Neural cell (in vitro differentiated cells): ENCODE results near the gene INPP5B. TPM values are rescaled to one million over a fixed set of nuclear protein-coding genes. Genes with fewer than 3 reads are reported as not detected.

ENCODE experiments used
- H2AFZ ChIP-seq: fragments of 200-600, 300-800 bp; sonication (generic), shearing (Covaris generic); 2 replicates; pipeline ENCODE4 v1.6.0; 2014; ENCODE audit warnings: low read depth, mild to moderate bottlenecking, antibody characterized with exemption, low read length, moderate library complexity
- H3F3A ChIP-seq: fragments of 200-600 bp; shearing (Covaris generic); 2 replicates; pipeline ENCODE4 v1.6.1; 2016; ENCODE audit warnings: mild to moderate bottlenecking, moderate library complexity, mixed read lengths, antibody characterized with exemption, low read length; ENCODE audit not compliant: insufficient read depth, poor library complexity, severe bottlenecking
- H3K27ac ChIP-seq: fragments of 200-600, 300-800 bp; sonication (generic), shearing (Covaris generic); 2 replicates; pipeline ENCODE4 v1.5.1; 2014; ENCODE audit warnings: mild to moderate bottlenecking, low read length, moderate library complexity
- H3K27me3 ChIP-seq: fragments of 300-800, 200-600 bp; sonication (generic), shearing (Covaris generic); 2 replicates; pipeline ENCODE4 v1.6.0; 2014; ENCODE audit warnings: mild to moderate bottlenecking, low read depth, low read length, moderate library complexity; ENCODE audit not compliant: insufficient read depth
- H3K36me3 ChIP-seq: fragments of 300-800, 200-600 bp; sonication (generic), shearing (Covaris generic); 2 replicates; pipeline ENCODE4 v1.5.1; 2014; ENCODE audit warnings: mild to moderate bottlenecking, antibody characterized with exemption, low read length, moderate library complexity; ENCODE audit not compliant: insufficient read depth
- H3K4me2 ChIP-seq: fragments of 300-800, 200-600 bp; sonication (generic), shearing (Covaris generic); 2 replicates; pipeline ENCODE4 v1.6.0; 2014; ENCODE audit warnings: mild to moderate bottlenecking, low read length
- H3K4me3 ChIP-seq: fragments of 300-800, 200-600 bp; sonication (generic), shearing (Covaris generic); 2 replicates; pipeline ENCODE4 v1.5.1; 2014; ENCODE audit warnings: mild to moderate bottlenecking, low read length, moderate library complexity
- H3K79me2 ChIP-seq: fragments of 200-600 bp; shearing (Covaris generic); replicated peaks from 2 replicates; pipeline ENCODE4 v1.6.0; 2014; ENCODE audit warnings: mild to moderate bottlenecking, low read length, moderate library complexity; ENCODE audit not compliant: insufficient read depth
- H3K9ac ChIP-seq: fragments of 300-800, 200-600 bp; sonication (generic), shearing (Covaris generic); 2 replicates; pipeline ENCODE4 v1.6.1; 2016; ENCODE audit warnings: mild to moderate bottlenecking, low read length, mixed read lengths
- H3K9me2 ChIP-seq: fragments of 200-600 bp; shearing (Covaris generic); 2 replicates; pipeline ENCODE4 v1.6.1; 2016; ENCODE audit warnings: mild to moderate bottlenecking, low read length, mixed read lengths; ENCODE audit not compliant: insufficient read depth
- H3K9me3 ChIP-seq: fragments of 200-600, 300-800 bp; sonication (generic), shearing (Covaris generic); 2 replicates; pipeline ENCODE4 v1.6.1; 2016; ENCODE audit warnings: mild to moderate bottlenecking, mixed run types, low read length, moderate library complexity, mixed read lengths
- H4K20me1 ChIP-seq: fragments of 200-600 bp; shearing (Covaris generic); 2 replicates; pipeline ENCODE4 v1.6.1; 2016; ENCODE audit warnings: mild to moderate bottlenecking, mixed run types; ENCODE audit not compliant: insufficient read depth
- EP300 ChIP-seq: fragments of 450-650 bp; conservative IDR thresholded peaks from 2 replicates; pipeline ENCODE4 v1.6.1; 2014; ENCODE audit warnings: antibody characterized with exemption, mild to moderate bottlenecking, moderate library complexity; ENCODE audit not compliant: poor library complexity, severe bottlenecking
- EZH2 ChIP-seq: fragments of 200-600, 300-800 bp; shearing (Covaris generic), sonication (generic); IDR thresholded peaks from 2 replicates; pipeline ENCODE4 v1.6.1; 2014; ENCODE audit warnings: antibody characterized with exemption, low read length, borderline replicate concordance, mild to moderate bottlenecking; ENCODE audit not compliant: insufficient read depth, poor library complexity, severe bottlenecking
- MXI1 ChIP-seq: fragments of 450-650 bp; conservative IDR thresholded peaks from 2 replicates; pipeline ENCODE4 v1.6.1; 2014; ENCODE audit warnings: antibody characterized with exemption, mild to moderate bottlenecking; ENCODE audit not compliant: poor library complexity, severe bottlenecking
- POLR2AphosphoS5 ChIP-seq: IDR thresholded peaks from 2 replicates; pipeline ENCODE4 v1.6.1; 2012
- RAD21 ChIP-seq: fragments of 450-650 bp; conservative IDR thresholded peaks from 2 replicates; pipeline ENCODE4 v1.6.1; 2014; ENCODE audit warnings: antibody characterized with exemption, mild to moderate bottlenecking, moderate library complexity
- SMC3 ChIP-seq: fragments of 450-650 bp; conservative IDR thresholded peaks from 2 replicates; pipeline ENCODE4 v1.6.1; 2014; ENCODE audit warnings: antibody characterized with exemption, mild to moderate bottlenecking, moderate library complexity; ENCODE audit not compliant: poor library complexity
- TAF1 ChIP-seq: IDR thresholded peaks from 2 replicates; pipeline ENCODE4 v1.6.1; 2012; ENCODE audit warnings: low read depth
- polyA plus RNA-seq: library from polyadenylated mRNA; depleted of rRNA; stranded (reverse); fragments of >200 nt; gene quantifications from 2 replicates; pipeline ENCODE4 v1.2.3, GENCODE V29; 2014
- TF ChIP-seq, protein P1 (sequence below): IDR thresholded peaks from 2 replicates; pipeline ENCODE4 v1.6.1; 2012; ENCODE audit warnings: borderline replicate concordance
- TF ChIP-seq, protein P2 (sequence below): fragments of 450-650 bp; IDR thresholded peaks from 2 replicates; pipeline ENCODE4 v1.5.1; 2014; ENCODE audit warnings: antibody characterized with exemption, mild to moderate bottlenecking, moderate library complexity; ENCODE audit not compliant: poor library complexity, severe bottlenecking

Gene INPP5B
- polyA plus RNA-seq, 1 donor from 2014 or later, result 13.4 TPM

DNA sequence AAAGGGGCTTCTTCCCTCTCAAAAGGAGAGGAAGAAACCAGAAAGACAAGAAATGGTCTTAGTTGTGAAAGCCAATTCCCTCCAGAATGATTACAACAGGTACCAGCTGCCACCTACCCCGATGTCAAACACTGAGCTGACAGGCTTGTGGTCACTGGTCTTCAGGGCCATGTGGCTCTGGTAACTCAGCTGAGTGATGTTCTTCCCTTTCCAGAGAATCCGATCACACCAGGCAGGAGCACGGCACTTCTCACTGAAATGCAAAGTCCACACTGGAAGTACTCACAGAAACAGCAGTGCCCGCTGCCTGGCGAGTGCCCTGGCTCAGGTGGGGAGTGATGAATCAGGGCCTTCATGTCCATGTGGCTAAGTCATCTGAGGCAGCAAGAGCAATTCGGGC is 68.8 kb downstream of the INPP5B start:
- Histone ChIP-seq H3K36me3 (no peaks in the 10 kb centered on the region), H3K27me3 (no peaks in the 10 kb centered on the region), H3K4me2 (no peak overlapping the region), H3K4me3 (no peak overlapping the region), H3K9me2 (no peaks in the 10 kb centered on the region), H3K27ac (no peak overlapping the region), H3K9ac (no peak overlapping the region), H3K9me3 (no peaks in the 10 kb centered on the region), H4K20me1 (no peaks in the 10 kb centered on the region), H3F3A (no peaks in the 10 kb centered on the region), H2AFZ (no peak overlapping the region), H3K79me2 (no peaks in the 10 kb centered on the region)
- TF ChIP-seq, protein P1, sequence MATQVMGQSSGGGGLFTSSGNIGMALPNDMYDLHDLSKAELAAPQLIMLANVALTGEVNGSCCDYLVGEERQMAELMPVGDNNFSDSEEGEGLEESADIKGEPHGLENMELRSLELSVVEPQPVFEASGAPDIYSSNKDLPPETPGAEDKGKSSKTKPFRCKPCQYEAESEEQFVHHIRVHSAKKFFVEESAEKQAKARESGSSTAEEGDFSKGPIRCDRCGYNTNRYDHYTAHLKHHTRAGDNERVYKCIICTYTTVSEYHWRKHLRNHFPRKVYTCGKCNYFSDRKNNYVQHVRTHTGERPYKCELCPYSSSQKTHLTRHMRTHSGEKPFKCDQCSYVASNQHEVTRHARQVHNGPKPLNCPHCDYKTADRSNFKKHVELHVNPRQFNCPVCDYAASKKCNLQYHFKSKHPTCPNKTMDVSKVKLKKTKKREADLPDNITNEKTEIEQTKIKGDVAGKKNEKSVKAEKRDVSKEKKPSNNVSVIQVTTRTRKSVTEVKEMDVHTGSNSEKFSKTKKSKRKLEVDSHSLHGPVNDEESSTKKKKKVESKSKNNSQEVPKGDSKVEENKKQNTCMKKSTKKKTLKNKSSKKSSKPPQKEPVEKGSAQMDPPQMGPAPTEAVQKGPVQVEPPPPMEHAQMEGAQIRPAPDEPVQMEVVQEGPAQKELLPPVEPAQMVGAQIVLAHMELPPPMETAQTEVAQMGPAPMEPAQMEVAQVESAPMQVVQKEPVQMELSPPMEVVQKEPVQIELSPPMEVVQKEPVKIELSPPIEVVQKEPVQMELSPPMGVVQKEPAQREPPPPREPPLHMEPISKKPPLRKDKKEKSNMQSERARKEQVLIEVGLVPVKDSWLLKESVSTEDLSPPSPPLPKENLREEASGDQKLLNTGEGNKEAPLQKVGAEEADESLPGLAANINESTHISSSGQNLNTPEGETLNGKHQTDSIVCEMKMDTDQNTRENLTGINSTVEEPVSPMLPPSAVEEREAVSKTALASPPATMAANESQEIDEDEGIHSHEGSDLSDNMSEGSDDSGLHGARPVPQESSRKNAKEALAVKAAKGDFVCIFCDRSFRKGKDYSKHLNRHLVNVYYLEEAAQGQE, result no peak
- TF ChIP-seq, protein P2, sequence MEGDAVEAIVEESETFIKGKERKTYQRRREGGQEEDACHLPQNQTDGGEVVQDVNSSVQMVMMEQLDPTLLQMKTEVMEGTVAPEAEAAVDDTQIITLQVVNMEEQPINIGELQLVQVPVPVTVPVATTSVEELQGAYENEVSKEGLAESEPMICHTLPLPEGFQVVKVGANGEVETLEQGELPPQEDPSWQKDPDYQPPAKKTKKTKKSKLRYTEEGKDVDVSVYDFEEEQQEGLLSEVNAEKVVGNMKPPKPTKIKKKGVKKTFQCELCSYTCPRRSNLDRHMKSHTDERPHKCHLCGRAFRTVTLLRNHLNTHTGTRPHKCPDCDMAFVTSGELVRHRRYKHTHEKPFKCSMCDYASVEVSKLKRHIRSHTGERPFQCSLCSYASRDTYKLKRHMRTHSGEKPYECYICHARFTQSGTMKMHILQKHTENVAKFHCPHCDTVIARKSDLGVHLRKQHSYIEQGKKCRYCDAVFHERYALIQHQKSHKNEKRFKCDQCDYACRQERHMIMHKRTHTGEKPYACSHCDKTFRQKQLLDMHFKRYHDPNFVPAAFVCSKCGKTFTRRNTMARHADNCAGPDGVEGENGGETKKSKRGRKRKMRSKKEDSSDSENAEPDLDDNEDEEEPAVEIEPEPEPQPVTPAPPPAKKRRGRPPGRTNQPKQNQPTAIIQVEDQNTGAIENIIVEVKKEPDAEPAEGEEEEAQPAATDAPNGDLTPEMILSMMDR, result no peak
- no peak for TF ChIP-seq TAF1
- TF ChIP-seq EZH2, result no peak

DNA sequence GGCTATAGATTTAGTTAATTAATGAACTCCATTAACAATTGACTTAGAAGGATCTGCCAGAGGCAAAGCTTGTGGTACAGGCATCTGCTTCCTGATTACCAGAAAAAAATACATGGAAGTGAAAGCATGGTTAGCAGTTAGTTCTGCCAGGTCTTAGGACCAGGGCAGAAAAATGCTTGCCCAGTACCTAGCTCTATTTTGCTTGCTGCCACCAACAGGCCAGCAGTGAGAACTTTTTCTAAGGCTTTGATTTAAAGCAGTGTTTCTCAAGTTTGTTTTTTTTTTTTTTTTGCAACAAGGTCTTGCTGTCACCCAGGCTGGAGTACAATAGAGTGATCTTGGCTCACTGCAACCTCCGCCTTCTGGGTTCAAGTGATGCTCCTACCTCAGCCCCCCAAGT is 71.0 kb downstream of the INPP5B start:
- H4K20me1 ChIP-seq, result no peaks in the 10 kb centered on the region
- no peaks in the 10 kb centered on the region for H3K36me3 ChIP-seq
- H3K4me3 ChIP-seq, result no peak overlapping the region
- H2AFZ ChIP-seq, result no peak overlapping the region
- TF ChIP-seq RAD21 (no peak), SMC3 (no peak), TAF1 (no peak), EP300 (no peak), POLR2AphosphoS5 (no peak), EZH2 (no peak), MXI1 (no peak)
- TF ChIP-seq, protein P1, result no peak
- TF ChIP-seq, protein P2, result no peak
- no peaks in the 10 kb centered on the region for H3K9me3 ChIP-seq
- H3K4me2 ChIP-seq, result no peak overlapping the region
- H3K27me3 ChIP-seq, result no peaks in the 10 kb centered on the region
- no peaks in the 10 kb centered on the region for H3K9me2 ChIP-seq
- H3K9ac ChIP-seq, result no peak overlapping the region
- no peaks in the 10 kb centered on the region for H3F3A ChIP-seq
- H3K79me2 ChIP-seq, result no peaks in the 10 kb centered on the region
- no peak overlapping the region for H3K27ac ChIP-seq
